Mucosa of descending colon (tissue), 3 donors: Measurements from ENCODE around the gene FNDC11. TPM values are rescaled to one million over a fixed set of nuclear protein-coding genes. Genes with fewer than 3 reads are reported as not detected.

Experiments used
- ATAC-seq: fragments of 200-7000 bp; cut with Tn5 transposase; one replicate; pipeline ENCODE4 v1.9.1; 2020; ENCODE audit warnings: mild to moderate bottlenecking, moderate library complexity
- DNase-seq, 3 donors: peaks; one replicate each; pipeline ENCODE4 v3.0.0-alpha.2; 2020
- H3K36me3 ChIP-seq: fragments of 200-600 bp; one replicate; pipeline ENCODE4 v1.8.0; 2021; ENCODE audit warnings: low read depth, mild to moderate bottlenecking
- H3K4me1 ChIP-seq: fragments of 200-600 bp; one replicate; pipeline ENCODE4 v1.8.0; 2021; ENCODE audit warnings: low read depth, mild to moderate bottlenecking
- H3K4me3 ChIP-seq: fragments of 200-600 bp; one replicate; pipeline ENCODE4 v1.8.0; 2021; ENCODE audit warnings: mild to moderate bottlenecking
- H3K9me3 ChIP-seq: fragments of 200-600 bp; one replicate; pipeline ENCODE4 v1.8.0; 2021; ENCODE audit warnings: mild to moderate bottlenecking
- intact Hi-C, 2 donors: fragments of 100-400 bp; cut with DNase I in 1 of 2; cut with micrococcal nuclease in 1 of 2; formaldehyde crosslinking; loops; one replicate each; pipeline versions ENCODE4 v1.11.0 to v1.11.1; 2022; cut with DNase I, micrococcal nuclease
- total RNA-seq, 3 donors: library from RNA; stranded (reverse); fragmentation: NEBNext Ultra II Directional in 2 of 3; extraction: Animal tissue kit (Norgen Biotek cat#: 25700) in 2 of 3; gene quantifications; one replicate each; pipeline versions ENCODE4 v1.2.1 to v1.2.4, GENCODE V29; 2021 to 2023
- TF ChIP-seq, protein P1 (sequence below): fragments of 200-600 bp; IDR thresholded peaks from one replicate; pipeline ENCODE4 v1.8.0; 2022; ENCODE audit warnings: antibody characterized with exemption, mild to moderate bottlenecking
- donor health status: DM: no; HTN: no; CAD: no; lungs with moderate emphysema.
- donor health status: DM: no; HTN: no; CAD: no.
- donor health status: DM: no; HTN: yes; CAD: no.

FNDC11 gene
- total RNA-seq, 3 donors from 2014 or later = 0.19 to 0.25 TPM; not detected in 1

DNA sequence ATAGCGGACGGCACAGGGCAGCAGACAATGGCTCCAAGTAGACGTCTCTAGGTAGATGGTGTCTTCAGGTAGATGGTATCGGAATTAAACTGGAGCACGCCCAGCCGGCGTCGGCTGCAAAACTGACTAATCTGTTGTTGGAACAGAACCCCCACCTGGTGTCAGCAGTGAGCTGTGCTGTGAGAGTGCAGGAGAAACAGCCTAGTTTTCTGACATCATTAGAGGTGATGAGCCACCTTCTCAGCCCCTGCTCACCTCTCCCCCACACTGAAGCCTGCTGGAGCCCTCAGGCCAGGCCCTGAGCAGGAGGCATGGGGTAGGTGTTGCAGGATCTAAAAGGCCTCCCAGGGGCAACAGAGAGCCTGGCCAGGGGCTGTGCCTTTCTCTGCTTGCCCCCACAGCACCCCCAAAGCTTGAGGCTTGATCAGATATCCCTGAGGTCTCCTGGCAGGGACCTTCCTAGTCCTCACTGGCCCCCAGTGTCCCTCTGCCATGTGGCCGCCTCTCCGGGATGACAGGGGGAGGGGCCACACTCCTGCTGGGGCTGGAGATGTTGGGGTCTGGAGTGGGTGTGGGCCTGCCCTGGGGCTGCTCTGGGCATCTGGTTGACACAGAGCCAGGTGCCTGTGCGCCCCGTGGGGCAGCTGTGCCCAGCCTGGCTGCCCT lies 27.0 kb downstream of the FNDC11 start:
- intact Hi-C loops = no loop called here
- H3K36me3 ChIP-seq = no peaks in the 10 kb centered on the region
- TF ChIP-seq, protein P1, sequence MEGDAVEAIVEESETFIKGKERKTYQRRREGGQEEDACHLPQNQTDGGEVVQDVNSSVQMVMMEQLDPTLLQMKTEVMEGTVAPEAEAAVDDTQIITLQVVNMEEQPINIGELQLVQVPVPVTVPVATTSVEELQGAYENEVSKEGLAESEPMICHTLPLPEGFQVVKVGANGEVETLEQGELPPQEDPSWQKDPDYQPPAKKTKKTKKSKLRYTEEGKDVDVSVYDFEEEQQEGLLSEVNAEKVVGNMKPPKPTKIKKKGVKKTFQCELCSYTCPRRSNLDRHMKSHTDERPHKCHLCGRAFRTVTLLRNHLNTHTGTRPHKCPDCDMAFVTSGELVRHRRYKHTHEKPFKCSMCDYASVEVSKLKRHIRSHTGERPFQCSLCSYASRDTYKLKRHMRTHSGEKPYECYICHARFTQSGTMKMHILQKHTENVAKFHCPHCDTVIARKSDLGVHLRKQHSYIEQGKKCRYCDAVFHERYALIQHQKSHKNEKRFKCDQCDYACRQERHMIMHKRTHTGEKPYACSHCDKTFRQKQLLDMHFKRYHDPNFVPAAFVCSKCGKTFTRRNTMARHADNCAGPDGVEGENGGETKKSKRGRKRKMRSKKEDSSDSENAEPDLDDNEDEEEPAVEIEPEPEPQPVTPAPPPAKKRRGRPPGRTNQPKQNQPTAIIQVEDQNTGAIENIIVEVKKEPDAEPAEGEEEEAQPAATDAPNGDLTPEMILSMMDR = no peak
- peak; percentile 69 for ATAC-seq
- H3K4me1 ChIP-seq = no peaks in the 10 kb centered on the region
- H3K4me3 ChIP-seq = no peak overlapping the region
- H3K9me3 ChIP-seq = no peaks in the 10 kb centered on the region
- DNase-seq = peak in 2 of 3 donors; percentile 42 to 63

DNA sequence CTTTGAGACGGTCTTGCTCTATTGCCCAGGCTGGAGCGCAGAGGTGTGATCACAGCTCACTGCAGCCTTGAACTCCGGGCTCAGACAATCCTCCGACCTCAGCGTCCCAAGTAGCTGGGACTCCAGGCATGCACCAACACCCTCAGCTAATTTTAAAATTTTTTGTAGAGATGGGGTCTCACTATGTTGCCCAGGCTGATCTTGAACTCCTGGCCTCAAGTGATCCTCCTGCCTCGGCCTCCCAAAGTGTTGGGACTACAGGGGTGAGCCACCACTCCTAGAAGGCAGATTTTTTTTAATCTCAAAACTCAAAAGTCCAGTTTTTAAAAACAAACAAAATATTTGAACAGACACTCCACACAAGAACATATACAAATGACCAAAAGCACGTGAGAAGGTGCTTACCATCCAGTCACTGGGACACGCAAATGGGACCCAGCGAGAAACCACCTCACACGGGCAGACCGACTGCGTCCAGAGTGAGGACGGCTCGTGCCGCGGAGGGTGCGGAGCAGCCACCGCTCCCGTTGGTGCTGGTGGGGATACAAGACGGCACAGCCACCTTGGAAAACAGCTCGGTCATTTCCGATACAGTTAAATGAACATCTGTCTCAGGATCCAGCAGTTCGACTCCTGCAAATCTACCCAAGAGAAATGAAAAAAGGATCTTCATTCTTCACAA lies 28.6 kb downstream of the FNDC11 start:
- no peak for DNase-seq
- TF ChIP-seq, protein P1 = no peak
- Histone ChIP-seq H3K4me1 (no peaks in the 10 kb centered on the region), H3K4me3 (no peak overlapping the region), H3K36me3 (no peaks in the 10 kb centered on the region), H3K9me3 (no peaks in the 10 kb centered on the region)
- ATAC-seq = no peak
- intact Hi-C loops = no loop called here

DNA sequence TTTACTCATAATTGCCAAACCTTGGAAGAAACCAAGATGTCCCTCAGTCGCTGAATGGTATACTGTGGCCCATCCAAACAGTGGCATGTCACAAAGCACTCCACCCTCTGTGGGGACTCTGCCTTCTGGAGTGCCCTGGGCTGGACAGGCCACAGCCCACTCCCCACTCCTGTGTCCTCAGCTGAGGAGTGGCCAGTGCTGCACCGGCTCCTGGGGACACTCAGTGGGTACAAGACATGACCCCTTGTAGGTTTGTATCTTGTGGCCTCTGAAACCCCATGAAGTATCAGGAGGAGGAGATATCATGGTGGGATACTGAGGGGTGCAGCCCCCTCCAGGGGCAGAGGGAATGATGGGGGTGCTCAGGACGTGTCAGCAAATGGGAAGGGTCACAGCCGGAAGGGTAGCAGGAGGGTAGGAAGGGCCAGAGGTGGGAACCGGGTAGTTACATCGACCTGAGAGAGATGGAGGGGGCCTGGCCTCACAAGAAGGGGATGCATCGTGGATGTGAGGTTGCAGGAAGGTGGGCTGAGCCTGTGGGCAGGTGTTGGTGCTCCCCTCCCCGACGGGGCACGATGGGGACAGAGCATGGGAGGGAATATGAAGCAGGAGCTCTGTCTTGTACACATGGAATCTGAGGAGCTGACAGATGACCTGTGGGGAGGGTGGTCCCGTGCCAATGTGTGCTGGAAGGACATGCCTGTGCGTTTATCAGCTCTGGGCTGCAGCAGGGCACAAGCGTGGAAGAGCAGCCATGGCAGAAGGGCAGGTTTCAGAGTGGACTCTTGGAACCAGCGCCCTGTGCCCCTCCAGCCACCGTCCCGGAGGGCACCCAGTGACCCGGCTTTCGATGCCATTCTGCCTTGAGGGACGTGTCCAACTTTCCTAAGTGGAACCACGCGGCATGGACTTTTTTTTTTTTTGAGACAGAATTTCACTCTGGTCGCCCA lies 31.9 kb downstream of the FNDC11 start:
- no peaks in the 10 kb centered on the region for H3K4me1 ChIP-seq
- intact Hi-C loops = no loop called here
- H3K36me3 ChIP-seq = no peaks in the 10 kb centered on the region
- H3K9me3 ChIP-seq = no peaks in the 10 kb centered on the region
- TF ChIP-seq, protein P1 = no peak
- DNase-seq (peak in 1 of 3 donors; percentile 17), ATAC-seq (no peak)
- no peak overlapping the region for H3K4me3 ChIP-seq

DNA sequence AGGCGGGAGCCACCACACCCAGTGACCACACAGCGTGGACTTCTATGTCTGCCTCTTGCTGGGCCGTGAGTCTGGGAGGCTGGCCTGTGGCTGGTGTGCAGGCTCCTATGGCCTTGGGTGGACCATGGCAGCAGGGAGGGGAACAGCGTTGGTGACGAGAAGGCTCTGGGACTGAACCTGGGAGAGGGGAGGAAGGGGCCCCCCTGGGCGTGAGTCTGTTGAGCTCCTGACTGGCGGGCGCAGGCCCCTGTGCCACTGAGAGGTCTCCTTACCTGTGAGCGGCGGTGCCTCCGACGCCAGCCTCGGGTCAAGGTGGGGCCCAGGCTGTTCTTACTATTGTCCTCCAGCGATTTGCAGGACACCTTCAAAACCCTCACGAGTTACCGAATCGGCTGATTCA lies 32.8 kb downstream of the FNDC11 start:
- ATAC-seq = no peak

DNA sequence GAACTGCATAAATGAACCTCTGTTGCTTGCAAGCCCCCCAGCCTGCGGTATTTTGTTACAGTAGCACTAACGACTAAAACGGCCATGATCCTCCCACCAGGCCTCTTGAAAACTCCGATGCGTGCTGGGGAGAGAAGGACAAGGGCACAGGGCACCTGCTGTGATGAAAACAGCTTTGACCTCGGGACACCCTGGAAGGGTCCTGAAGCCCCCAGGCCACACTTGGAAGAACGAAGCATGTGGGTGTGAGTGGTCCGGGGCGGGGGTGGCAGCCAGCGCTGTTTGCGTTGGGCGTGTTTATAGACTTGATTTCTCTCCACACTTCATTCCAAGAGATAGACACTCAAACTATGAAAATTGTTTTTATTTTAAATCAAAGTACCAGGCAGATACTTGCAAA lies 33.3 kb downstream of the FNDC11 start:
- peaks cover 3% of the 10 kb centered on the region for H3K36me3 ChIP-seq

More for the DNA sequence above, 32.8 kb downstream of the FNDC11 start:
- TF ChIP-seq, protein P1 = no peak
- Histone ChIP-seq H3K9me3 (no peaks in the 10 kb centered on the region), H3K4me1 (no peaks in the 10 kb centered on the region), H3K36me3 (no peaks in the 10 kb centered on the region), H3K4me3 (no peak overlapping the region)
- peak in 1 of 3 donors; percentile 20 for DNase-seq
- intact Hi-C loops = no loop called here

More for the DNA sequence above, 33.3 kb downstream of the FNDC11 start:
- intact Hi-C loops = no loop called here
- TF ChIP-seq, protein P1 = no peak
- no peak overlapping the region for H3K4me3 ChIP-seq
- no peaks in the 10 kb centered on the region for H3K9me3 ChIP-seq
- H3K4me1 ChIP-seq = no peaks in the 10 kb centered on the region
- ATAC-seq (no peak), DNase-seq (peak in 1 of 3 donors; percentile 35)
